Neuron (in vitro differentiated cells): ENCODE data around the gene PHLDB3.

ENCODE experiments used
- H2AFZ ChIP-seq: one replicate; pipeline ENCODE4 v1.6.1; 2013; ENCODE audit warnings: low read depth, mild to moderate bottlenecking, inconsistent platforms, low read length, moderate library complexity
- H3K27me3 ChIP-seq: one replicate; pipeline ENCODE4 v1.6.1; 2013; ENCODE audit warnings: low read length; ENCODE audit not compliant: insufficient read depth
- H3K36me3 ChIP-seq: one replicate; pipeline ENCODE4 v1.6.1; 2013; ENCODE audit warnings: low read length; ENCODE audit not compliant: insufficient read depth
- H3K4me1 ChIP-seq: one replicate; pipeline ENCODE4 v1.6.1; 2013; ENCODE audit warnings: low read length; ENCODE audit not compliant: insufficient read depth
- H3K4me3 ChIP-seq: 2 replicates; pipeline ENCODE4 v1.5.1; 2013; ENCODE audit warnings: mild to moderate bottlenecking, low read length, moderate library complexity
- H3K9me3 ChIP-seq: one replicate; pipeline ENCODE4 v1.6.1; 2013; ENCODE audit warnings: low read length

Gene PHLDB3

DNA sequence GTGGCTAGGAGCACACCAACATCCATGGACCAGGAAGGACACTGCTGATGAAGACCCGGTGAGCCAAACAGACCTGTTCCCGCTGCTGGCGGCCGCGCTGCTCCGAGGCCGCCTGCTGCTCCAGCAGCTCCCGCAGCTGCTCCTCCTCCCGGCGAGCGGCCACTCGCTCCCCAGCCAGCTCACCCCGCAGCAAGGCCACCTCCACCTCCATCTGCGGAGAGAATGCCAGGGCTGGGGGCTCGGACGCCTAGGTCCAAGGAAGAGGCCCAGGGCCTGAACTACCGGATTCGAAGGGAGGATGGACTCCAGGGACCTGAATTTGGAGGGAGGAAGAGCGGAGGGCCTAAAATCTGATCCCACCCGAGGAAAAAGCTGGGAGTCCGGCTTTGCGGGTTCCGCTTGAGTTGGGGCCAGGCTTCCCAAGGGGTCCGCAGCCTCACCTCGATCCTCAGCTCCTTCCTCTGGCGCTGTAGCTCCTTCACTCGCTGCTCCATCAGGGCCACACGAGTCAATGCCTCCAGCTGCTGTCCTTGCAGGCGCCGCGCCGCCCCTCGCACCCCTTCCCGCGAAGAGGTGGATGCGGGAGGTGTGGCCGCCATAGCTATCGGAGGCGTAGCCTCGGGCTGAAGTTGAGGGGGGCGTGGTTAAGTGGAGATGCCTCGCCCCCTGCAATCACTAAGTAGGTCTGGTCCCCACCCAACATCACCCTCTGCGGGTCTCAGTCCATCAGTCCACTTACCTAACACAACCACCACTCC lies 2.7 kb downstream of the PHLDB3 start:
- H3K4me1 ChIP-seq = peaks cover 12% of the 10 kb centered on the region

GRCh38 chr19:43499042-43499441 lies 5.5 kb downstream of the PHLDB3 start:
- Histone ChIP-seq H2AFZ (no peak overlapping the region), H3K9me3 (no peaks in the 10 kb centered on the region), H3K4me3 (no peak overlapping the region), H3K36me3 (peaks cover 5% of the 10 kb centered on the region), H3K27me3 (no peaks in the 10 kb centered on the region), H3K4me1 (peaks cover 4% of the 10 kb centered on the region)

More for the DNA sequence above, 2.7 kb downstream of the PHLDB3 start:
- H2AFZ ChIP-seq = no peak overlapping the region
- peaks cover 2% of the 10 kb centered on the region for H3K36me3 ChIP-seq
- no peak overlapping the region for H3K4me3 ChIP-seq
- no peaks in the 10 kb centered on the region for H3K27me3 ChIP-seq
- no peaks in the 10 kb centered on the region for H3K9me3 ChIP-seq

DNA sequence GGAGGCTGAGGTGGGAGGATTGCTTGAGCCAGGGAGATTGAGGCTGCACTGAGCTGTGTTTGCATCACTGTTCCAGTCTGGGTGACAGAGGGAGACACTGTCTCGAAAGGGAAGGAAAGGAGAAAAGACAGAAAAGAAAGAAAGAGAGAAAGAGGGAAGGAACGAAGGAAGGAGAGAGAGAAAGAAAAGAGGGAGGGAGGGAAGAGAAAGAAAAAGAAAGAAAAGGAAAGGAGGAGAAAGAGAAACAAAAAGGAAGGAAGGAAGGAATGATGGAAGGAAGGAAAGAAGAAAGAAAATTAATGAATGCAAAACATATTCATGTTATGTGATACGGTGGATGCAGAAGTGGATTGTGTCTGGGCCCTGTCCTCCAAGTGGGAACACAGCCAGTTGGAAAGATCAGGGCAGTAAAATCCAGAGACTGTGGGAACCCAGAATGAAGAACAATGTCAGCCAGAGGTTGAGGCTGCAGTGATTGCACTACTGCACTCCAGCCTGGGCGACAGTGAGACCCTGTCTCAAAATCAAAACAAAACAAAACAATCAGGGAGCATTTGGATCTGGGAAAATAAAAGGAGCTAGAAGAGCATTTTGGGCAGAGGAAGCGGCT lies 6.2 kb downstream of the PHLDB3 start:
- Histone ChIP-seq H3K27me3 (no peaks in the 10 kb centered on the region), H3K4me3 (no peak overlapping the region), H2AFZ (no peak overlapping the region), H3K4me1 (peaks cover 2% of the 10 kb centered on the region), H3K36me3 (peaks cover 5% of the 10 kb centered on the region), H3K9me3 (no peaks in the 10 kb centered on the region)

DNA sequence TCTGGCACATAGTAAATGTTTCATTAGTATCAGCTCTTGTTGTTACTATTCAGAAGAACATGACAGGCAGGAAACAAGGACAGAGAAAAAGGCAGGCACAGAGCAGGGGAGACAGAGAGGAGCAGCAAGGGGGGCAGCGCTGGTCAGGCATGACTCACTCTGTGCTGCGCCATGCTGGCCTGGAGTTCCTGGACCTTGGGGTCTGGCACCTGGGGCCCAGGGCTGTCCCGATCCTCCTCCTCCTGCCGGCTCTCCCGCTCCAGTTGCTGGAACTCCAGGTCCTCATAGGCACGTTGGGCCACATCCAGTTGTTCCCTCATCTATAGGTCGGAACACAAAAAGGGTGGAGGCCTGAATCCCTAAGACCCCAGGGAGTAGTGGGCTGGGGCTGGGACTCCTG lies 7.6 kb downstream of the PHLDB3 start:
- H3K4me1 ChIP-seq = no peaks in the 10 kb centered on the region
- H3K27me3 ChIP-seq = no peaks in the 10 kb centered on the region
- H3K4me3 ChIP-seq = no peak overlapping the region

DNA sequence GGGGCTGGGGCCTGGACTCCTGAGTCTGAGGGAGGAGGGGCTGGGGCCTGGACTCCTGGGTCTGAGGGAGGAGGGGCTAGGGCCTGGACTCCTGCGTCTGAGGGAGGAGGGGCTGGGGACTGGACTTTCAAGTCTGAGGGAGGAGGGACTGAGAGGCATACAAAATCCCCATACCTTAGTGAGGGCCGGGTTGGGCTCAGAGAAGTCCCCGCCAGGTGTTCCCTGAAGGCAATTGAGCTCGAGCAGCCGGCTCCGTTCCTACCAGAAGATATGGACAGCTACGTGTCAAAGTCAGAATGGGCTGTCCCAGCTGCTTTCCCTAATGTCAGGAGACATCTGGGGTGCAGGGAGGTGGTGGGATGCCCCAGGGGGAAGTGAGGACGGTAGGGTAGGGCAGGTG lies 9.5 kb downstream of the PHLDB3 start:
- no peak overlapping the region for H3K4me3 ChIP-seq
- no peaks in the 10 kb centered on the region for H3K4me1 ChIP-seq
- no peak overlapping the region for H2AFZ ChIP-seq
- peaks cover 5% of the 10 kb centered on the region for H3K36me3 ChIP-seq
- no peaks in the 10 kb centered on the region for H3K9me3 ChIP-seq
- no peaks in the 10 kb centered on the region for H3K27me3 ChIP-seq

More for the DNA sequence above, 7.6 kb downstream of the PHLDB3 start:
- no peaks in the 10 kb centered on the region for H3K9me3 ChIP-seq
- peaks cover 5% of the 10 kb centered on the region for H3K36me3 ChIP-seq
- H2AFZ ChIP-seq = no peak overlapping the region

- no peak overlapping the region for H3K4me3 ChIP-seq
- H3K9me3 ChIP-seq = no peaks in the 10 kb centered on the region
- no peak overlapping the region for H2AFZ ChIP-seq
- no peaks in the 10 kb centered on the region for H3K4me1 ChIP-seq
- H3K27me3 ChIP-seq = no peaks in the 10 kb centered on the region
- H3K36me3 ChIP-seq = peaks cover 3% of the 10 kb centered on the region
Measured at GRCh38 chr19:43490759-43491158, 13.8 kb downstream of the PHLDB3 start.

DNA sequence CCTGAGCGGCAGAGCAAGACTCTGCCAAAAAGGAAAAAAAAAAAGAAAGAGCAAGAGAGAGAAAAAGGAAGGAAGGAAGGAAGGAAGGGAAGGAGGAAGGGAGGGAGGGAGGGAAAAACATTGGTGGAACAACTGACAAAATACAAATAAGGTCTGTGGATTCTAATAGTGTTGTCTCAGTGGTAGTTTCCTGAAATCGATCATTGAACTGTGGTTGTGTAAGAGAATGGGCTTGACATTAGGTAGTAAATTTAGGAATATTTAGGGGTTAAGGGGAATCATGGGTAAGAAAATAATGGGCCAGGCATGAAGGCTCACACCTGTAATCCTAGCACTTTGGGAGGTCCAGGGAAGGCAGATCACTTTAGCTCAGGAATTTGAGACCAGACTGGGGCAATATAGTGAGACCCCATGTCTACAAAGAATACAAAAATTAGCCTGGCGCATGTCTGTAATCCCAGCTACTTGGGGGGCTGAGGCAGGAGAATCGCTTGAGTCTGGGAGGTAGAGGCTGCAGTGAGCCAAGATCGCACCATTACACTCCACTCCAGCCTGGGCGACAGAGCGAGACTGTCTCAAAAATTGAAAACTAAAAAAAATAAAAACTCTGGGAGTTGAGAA lies 14.5 kb downstream of the PHLDB3 start:
- Histone ChIP-seq H2AFZ (no peak overlapping the region), H3K27me3 (no peaks in the 10 kb centered on the region), H3K9me3 (no peaks in the 10 kb centered on the region), H3K36me3 (peaks cover under 1% of the 10 kb centered on the region), H3K4me3 (no peak overlapping the region), H3K4me1 (no peaks in the 10 kb centered on the region)

GRCh38 chr19:43489310-43489709 lies 15.2 kb downstream of the PHLDB3 start:
- Histone ChIP-seq H3K36me3 (no peaks in the 10 kb centered on the region), H3K27me3 (no peaks in the 10 kb centered on the region), H2AFZ (no peak overlapping the region), H3K4me3 (no peak overlapping the region), H3K9me3 (no peaks in the 10 kb centered on the region), H3K4me1 (no peaks in the 10 kb centered on the region)

DNA sequence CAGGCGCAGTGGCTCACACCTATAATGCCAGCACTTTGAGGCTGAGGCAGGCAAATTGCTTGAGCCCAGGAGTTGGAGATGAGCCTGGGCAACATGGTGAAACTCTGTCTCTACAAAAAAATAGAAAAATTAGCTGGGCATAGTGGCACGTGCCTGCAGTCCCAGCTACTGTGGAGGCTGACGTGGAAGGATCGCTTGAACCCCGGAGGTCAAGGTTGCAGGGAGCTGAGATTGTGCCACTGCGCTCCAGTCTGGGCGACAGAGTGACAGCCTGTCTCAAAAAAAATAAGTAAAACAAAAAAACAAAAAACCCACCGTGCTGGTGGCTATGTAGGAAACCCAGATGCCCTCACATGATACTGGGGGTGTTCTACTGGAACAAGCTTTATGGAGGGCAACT lies 16.4 kb downstream of the PHLDB3 start:
- no peaks in the 10 kb centered on the region for H3K9me3 ChIP-seq
- no peaks in the 10 kb centered on the region for H3K4me1 ChIP-seq
- H3K27me3 ChIP-seq = no peaks in the 10 kb centered on the region
- no peaks in the 10 kb centered on the region for H3K36me3 ChIP-seq
- H3K4me3 ChIP-seq = no peak overlapping the region
- H2AFZ ChIP-seq = no peak overlapping the region

- Histone ChIP-seq H2AFZ (no peak overlapping the region), H3K36me3 (no peaks in the 10 kb centered on the region), H3K9me3 (no peaks in the 10 kb centered on the region)
Measured at GRCh38 chr19:43486412-43486811, 18.1 kb downstream of the PHLDB3 start.

DNA sequence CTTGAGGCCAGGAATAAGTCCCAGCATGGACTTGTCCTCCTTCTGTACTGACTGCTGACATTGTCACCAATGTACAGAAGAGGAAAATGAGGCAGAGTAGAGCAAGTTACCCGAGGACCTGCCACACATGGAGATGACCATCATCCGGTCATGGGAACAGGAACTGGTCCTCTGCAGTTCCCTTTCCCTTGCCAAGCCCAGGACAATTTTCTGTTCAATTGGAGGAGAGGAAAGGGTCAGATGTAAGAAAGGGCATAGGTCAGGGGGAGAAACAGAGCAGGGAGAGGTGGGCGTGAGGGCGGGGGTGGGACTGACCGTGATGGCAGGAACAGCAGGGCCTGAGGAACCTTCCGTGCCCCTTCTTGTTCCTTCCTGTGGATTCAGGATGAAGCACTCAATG lies 18.6 kb downstream of the PHLDB3 start:
- Histone ChIP-seq H3K27me3 (no peaks in the 10 kb centered on the region), H3K36me3 (no peaks in the 10 kb centered on the region), H3K9me3 (no peaks in the 10 kb centered on the region), H2AFZ (no peak overlapping the region), H3K4me3 (no peak overlapping the region), H3K4me1 (no peaks in the 10 kb centered on the region)

More at GRCh38 chr19:43486412-43486811, 18.1 kb downstream of the PHLDB3 start:
- Histone ChIP-seq H3K27me3 (no peaks in the 10 kb centered on the region), H3K4me3 (no peak overlapping the region), H3K4me1 (no peaks in the 10 kb centered on the region)

DNA sequence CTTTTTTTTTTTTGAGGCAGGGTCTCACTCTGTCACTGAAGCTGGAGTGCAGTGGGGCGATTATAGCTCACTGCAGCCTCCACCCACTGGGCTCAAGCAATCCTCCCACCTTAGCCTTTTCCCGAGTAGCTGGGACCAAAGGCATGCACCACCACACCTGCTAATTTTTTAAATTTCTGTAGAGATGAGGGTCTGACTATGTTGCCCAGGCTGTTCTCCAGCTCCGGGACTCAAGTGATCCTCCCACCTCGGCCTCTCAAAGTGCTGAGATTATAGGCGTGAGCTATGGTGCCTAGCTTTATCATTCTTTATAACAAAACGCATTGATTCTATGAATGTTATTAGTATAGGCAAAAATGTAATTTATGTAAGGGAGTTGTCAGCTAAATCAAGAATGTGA lies 21.3 kb downstream of the PHLDB3 start:
- Histone ChIP-seq H2AFZ (no peak overlapping the region), H3K4me3 (no peak overlapping the region), H3K36me3 (no peaks in the 10 kb centered on the region), H3K4me1 (no peaks in the 10 kb centered on the region), H3K27me3 (no peaks in the 10 kb centered on the region), H3K9me3 (no peaks in the 10 kb centered on the region)

- H2AFZ ChIP-seq = no peak overlapping the region
- no peaks in the 10 kb centered on the region for H3K4me1 ChIP-seq
- no peaks in the 10 kb centered on the region for H3K9me3 ChIP-seq
- H3K4me3 ChIP-seq = no peak overlapping the region
- H3K36me3 ChIP-seq = no peaks in the 10 kb centered on the region
- no peaks in the 10 kb centered on the region for H3K27me3 ChIP-seq
Measured at GRCh38 chr19:43482193-43482592, 22.4 kb downstream of the PHLDB3 start.
